H1 (cell line): Measurements from ENCODE around the gene LRP1. TPM values are rescaled to one million over a fixed set of nuclear protein-coding genes. Genes with fewer than 3 reads are reported as not detected.

Experiments used
- CTCF ChIA-PET: fragments of 300-600 bp; sonication (Branson Sonifier 250); formaldehyde crosslinking; loops from one replicate; lab custom pipeline; 2021; ENCODE audit not compliant: partially characterized antibody; lab: Charles Lee
- POLR2A ChIA-PET: fragments of 300-600 bp; sonication (Branson Sonifier 250); formaldehyde crosslinking; loops from one replicate; lab custom pipeline; 2021; ENCODE audit warnings: inconsistent platforms; ENCODE audit not compliant: partially characterized antibody; lab: Charles Lee
- DNase-seq, 2 experiments: peaks; one replicate each; pipeline versions ENCODE4 v3.0.0 to v3.0.0-alpha.2; 2010 to 2022; ENCODE audit warnings: low spot score in 2 of 2, low read depth in 1 of 2, mixed read lengths in 1 of 2
- FAIRE-seq: peaks from 2 replicates; lab custom pipeline; 2011; peaks lifted over from hg19 to GRCh38; lab: Jason Lieb, UNC
- H2AFZ ChIP-seq: 2 replicates; pipeline ENCODE4 v1.8.1; 2012; ENCODE audit warnings: low read length, inconsistent platforms
- H2AK5ac ChIP-seq: 2 replicates; pipeline ENCODE4 v1.6.1; 2013; ENCODE audit warnings: low read depth, low read length
- H2BK120ac ChIP-seq: replicated peaks from 2 replicates; pipeline ENCODE3; 2013; ENCODE audit warnings: low read depth, low read length, inconsistent platforms
- H2BK12ac ChIP-seq: 2 replicates; pipeline ENCODE4 v1.6.1; 2013; ENCODE audit warnings: low read depth, low read length
- H2BK15ac ChIP-seq: 2 replicates; pipeline ENCODE4 v1.6.1; 2013; ENCODE audit warnings: low read length
- H2BK20ac ChIP-seq: 2 replicates; pipeline ENCODE4 v1.6.1; 2013; ENCODE audit warnings: low read length
- H2BK5ac ChIP-seq: 2 replicates; pipeline ENCODE4 v1.6.1; 2013; ENCODE audit warnings: low read depth, low read length
- H3K14ac ChIP-seq: 2 replicates; pipeline ENCODE4 v1.6.1; 2013; ENCODE audit warnings: inconsistent platforms; ENCODE audit not compliant: insufficient read length
- H3K18ac ChIP-seq: 2 replicates; pipeline ENCODE4 v1.6.1; 2013; ENCODE audit warnings: low read length; ENCODE audit errors: extremely low read depth
- H3K23ac ChIP-seq: 2 replicates; pipeline ENCODE4 v1.6.1; 2013; ENCODE audit warnings: inconsistent platforms; ENCODE audit not compliant: insufficient read length
- H3K23me2 ChIP-seq: 2 replicates; pipeline ENCODE4 v1.6.1; 2013; ENCODE audit warnings: low read depth, low read length
- H3K27ac ChIP-seq: 2 replicates; pipeline ENCODE4 v1.6.1; 2011; ENCODE audit warnings: low read depth, low read length, inconsistent platforms
- H3K27me3 ChIP-seq, 4 experiments: replicated peaks in 1 of 4; 1 replicate in 1 of 4; 2 replicates in 3 of 4; pipeline versions ENCODE4 v1.6.1 to v1.8.1; 2011 to 2013; ENCODE audit warnings: low read length in 3 of 4, mild to moderate bottlenecking in 3 of 4, inconsistent platforms in 2 of 4, mixed read lengths in 2 of 4, moderate library complexity in 1 of 4; ENCODE audit not compliant: control insufficient read depth in 3 of 4, insufficient read depth in 3 of 4; ENCODE audit errors: extremely low read depth in 1 of 4
- H3K36me3 ChIP-seq, 4 experiments: 2 replicates each; pipeline versions ENCODE4 v1.6.1 to v1.8.1; 2011 to 2013; ENCODE audit warnings: mild to moderate bottlenecking in 4 of 4, low read length in 3 of 4, moderate library complexity in 2 of 4, control low read depth in 1 of 4, inconsistent platforms in 1 of 4; ENCODE audit not compliant: insufficient read depth in 4 of 4, control insufficient read depth in 2 of 4
- H3K4ac ChIP-seq: replicated peaks from 2 replicates; pipeline ENCODE3; 2013; ENCODE audit warnings: low read length, low read depth, mixed read lengths, inconsistent platforms; ENCODE audit not compliant: insufficient read length
- H3K4me1 ChIP-seq, 4 experiments: replicated peaks in 1 of 4; 1 replicate in 1 of 4; 2 replicates in 3 of 4; pipeline versions ENCODE4 v1.6.1 to v1.8.1; 2011 to 2013; ENCODE audit warnings: low read length in 3 of 4, inconsistent platforms in 2 of 4, mixed read lengths in 1 of 4; ENCODE audit not compliant: insufficient read depth in 4 of 4, control insufficient read depth in 3 of 4
- H3K4me2 ChIP-seq, 2 experiments: 2 replicates each; pipeline versions ENCODE4 v1.6.1 to v1.8.1; 2011 to 2013; ENCODE audit warnings: low read depth in 2 of 2, low read length in 2 of 2, control low read depth in 1 of 2, inconsistent platforms in 1 of 2, mild to moderate bottlenecking in 1 of 2; ENCODE audit not compliant: insufficient read depth in 1 of 2
- H3K4me3 ChIP-seq, 4 experiments: fragments of 200-600, 300-600 bp in 1 of 4; sonication (generic), shearing (Covaris generic), sonication (Bioruptor Twin) in 1 of 4; 2 replicates each; pipeline versions ENCODE4 v1.5.1 to v1.8.1; 2011 to 2016; ENCODE audit warnings: low read length in 4 of 4, low read depth in 3 of 4, control low read depth in 2 of 4, inconsistent platforms in 2 of 4, mild to moderate bottlenecking in 2 of 4, mixed read lengths in 1 of 4, moderate library complexity in 1 of 4; ENCODE audit not compliant: insufficient read depth in 2 of 4; ENCODE audit errors: extremely low read depth in 1 of 4
- H3K56ac ChIP-seq: replicated peaks from 2 replicates; pipeline ENCODE3; 2013; ENCODE audit warnings: low read depth, mild to moderate bottlenecking, mixed read lengths, low read length, inconsistent platforms; ENCODE audit not compliant: insufficient read length
- H3K79me1 ChIP-seq: 2 replicates; pipeline ENCODE4 v1.6.1; 2013; ENCODE audit warnings: low read depth, low read length, control low read depth
- H3K79me2 ChIP-seq, 2 experiments: 2 replicates each; pipeline versions ENCODE4 v1.6.1 to v1.8.1; 2012 to 2013; ENCODE audit warnings: low read length in 2 of 2, mild to moderate bottlenecking in 2 of 2, inconsistent platforms in 1 of 2; ENCODE audit not compliant: insufficient read depth in 2 of 2, control insufficient read depth in 1 of 2
- H3K9ac ChIP-seq, 4 experiments: replicated peaks in 1 of 4; 1 replicate in 1 of 4; 2 replicates in 3 of 4; pipeline versions ENCODE4 v1.6.1 to v1.8.1; 2011 to 2013; ENCODE audit warnings: low read depth in 3 of 4, low read length in 3 of 4, control low read depth in 2 of 4, mild to moderate bottlenecking in 2 of 4, moderate library complexity in 2 of 4, inconsistent platforms in 1 of 4; ENCODE audit errors: extremely low read depth in 1 of 4
- H3K9me3 ChIP-seq, 2 experiments: 2 replicates each; pipeline versions ENCODE4 v1.6.1 to v1.8.1; 2012 to 2013; ENCODE audit warnings: mild to moderate bottlenecking in 2 of 2, moderate library complexity in 2 of 2, control low read depth in 1 of 2, inconsistent platforms in 1 of 2, low read depth in 1 of 2, low read length in 1 of 2, mixed read lengths in 1 of 2; ENCODE audit not compliant: insufficient read depth in 2 of 2
- H4K20me1 ChIP-seq, 2 experiments: replicated peaks in 1 of 2; 2 replicates each; pipeline versions ENCODE3 to v1.8.1; 2011 to 2013; ENCODE audit warnings: inconsistent platforms in 2 of 2, low read length in 2 of 2, mild to moderate bottlenecking in 1 of 2; ENCODE audit not compliant: insufficient read depth in 2 of 2, control insufficient read depth in 1 of 2
- H4K5ac ChIP-seq: 2 replicates; pipeline ENCODE4 v1.6.1; 2013; ENCODE audit warnings: low read length, low read depth, mixed read lengths, inconsistent platforms; ENCODE audit not compliant: insufficient read length
- H4K8ac ChIP-seq: 2 replicates; pipeline ENCODE4 v1.8.0; 2013; ENCODE audit warnings: mild to moderate bottlenecking, moderate library complexity, low read length, inconsistent platforms; ENCODE audit not compliant: insufficient read depth; ENCODE audit errors: extremely low read depth
- H4K91ac ChIP-seq: replicated peaks from 2 replicates; pipeline ENCODE3; 2013; ENCODE audit warnings: low read length, mixed read lengths, inconsistent platforms; ENCODE audit not compliant: insufficient read length
- GTF2F1 ChIP-seq: IDR thresholded peaks from 2 replicates; pipeline ENCODE4 v1.6.1; 2012; ENCODE audit warnings: low read depth, low read length, improper control_type of control experiment, borderline replicate concordance
- HDAC6 ChIP-seq: IDR thresholded peaks from one replicate; pipeline ENCODE4 v1.7.1; 2012; ENCODE audit warnings: low read depth, mild to moderate bottlenecking, inconsistent platforms, low read length, moderate library complexity
- JUND ChIP-seq: IDR thresholded peaks from 2 replicates; pipeline ENCODE4 v1.6.1; 2011; ENCODE audit warnings: mild to moderate bottlenecking, improper control_type of control experiment, low read length
- KDM1A ChIP-seq: fragments of 200-600, 300-600 bp; sonication (generic); IDR thresholded peaks from 2 replicates; pipeline ENCODE4 v1.7.1; 2016; ENCODE audit warnings: mild to moderate bottlenecking, low read length, borderline replicate concordance
- KDM5A ChIP-seq: fragments of 200-600 bp; IDR thresholded peaks from 2 replicates; pipeline ENCODE4 v1.7.1; 2012; ENCODE audit warnings: mild to moderate bottlenecking, low read length, inconsistent platforms, mixed read lengths
- PHF8 ChIP-seq: fragments of 200-600 bp; sonication (generic); conservative IDR thresholded peaks from 2 replicates; pipeline ENCODE4 v1.7.1; 2012; ENCODE audit warnings: low read depth, mild to moderate bottlenecking, inconsistent platforms, low read length, moderate library complexity
- SIN3A ChIP-seq, 2 experiments: IDR thresholded peaks in 1 of 2; conservative IDR thresholded peaks in 1 of 2; 2 replicates each; pipeline ENCODE4 v1.6.1; 2011 to 2012; ENCODE audit warnings: low read length in 2 of 2, improper control_type of control experiment in 1 of 2, low read depth in 1 of 2, mild to moderate bottlenecking in 1 of 2
- SP1 ChIP-seq: IDR thresholded peaks from 2 replicates; pipeline ENCODE4 v1.6.1; 2011; ENCODE audit warnings: low read depth, low read length
- WGBS, 2 experiments: shearing (Covaris generic) in 1 of 2; methylation state at CpG; one replicate each; pipeline versions ENCODE4 v1.1.6 to v1.1.7; 2013 to 2015; ENCODE audit warnings: low lambda C conversion rate in 2 of 2, mixed read lengths in 2 of 2, inconsistent platforms in 1 of 2, low coverage in 1 of 2, missing lambda C conversion rate in 1 of 2; ENCODE audit not compliant: insufficient replicate concordance in 2 of 2, insufficient coverage in 1 of 2, insufficient read length in 1 of 2; ENCODE audit errors: extremely low coverage in 1 of 2, missing lambda C conversion rate in 1 of 2; 5-methylcytosine and 5-hydroxymethylcytosine counted together
- polyA plus RNA-seq, 7 experiments: library from polyadenylated mRNA; depleted of rRNA in 3 of 7; stranded (reverse) in 5 of 7; unstranded in 2 of 7; fragments of >200 nt in 5 of 7; fragments of 200-250 nt in 2 of 7; gene quantifications; 1 replicate in 5 of 7; 2 replicates in 1 of 7; 4 replicates in 1 of 7; pipeline versions ENCODE4 v1.2.1 to v1.2.3, GENCODE V29; 2011 to 2013; ENCODE audit warnings: missing spikeins in 2 of 7, mixed read lengths in 2 of 7
- total RNA-seq: library from RNA; stranded (reverse); fragmentation: NEBNext Ultra II Directional; extraction: Animal tissue kit (Norgen Biotek cat#: 25700); gene quantifications from 2 replicates; pipeline ENCODE4 v1.2.1, GENCODE V29; 2021
- TF ChIP-seq, protein P1 (sequence below): IDR thresholded peaks from 2 replicates; pipeline ENCODE4 v1.6.1; 2011; ENCODE audit warnings: low read depth, mild to moderate bottlenecking, low read length; ENCODE audit not compliant: insufficient read depth

The LRP1 gene
- total and polyA plus RNA-seq, 2 of the 8 experiments (the other 6 are each of a cell fraction or from before 2014, with no cell fraction given): 35.3 to 92.5 TPM

- ChIA-PET POLR2A (interaction anchor here (0.8 to 13.0 kb wide), 20 partner anchors 14 to 481 kb away, joined by 3 to 352 read pairs (median 6); partner anchors contain the start of genes LRP1, NAB2, NACA and NEMP1), CTCF (interaction anchor here (0.7 to 15.7 kb wide), 20 partner anchors 8 to 357 kb away, joined by 3 to 325 read pairs (median 19); partner anchors contain the start of genes LRP1, NAB2, NEMP1 and TAC3)
- Histone ChIP-seq H3K4ac (peak overlapping the region; percentile 73), H4K5ac (peak overlapping the region; percentile 41), H3K79me1 (no peaks in the 10 kb centered on the region), H3K27me3 (no peaks in the 10 kb centered on the region), H4K8ac (peak overlapping the region; percentile 88; the same call in 1 of the 2 replicates), H3K9ac (peak overlapping the region in 3 of 4 experiments; percentile 53 to 57 (median 56); a peak in 5 of 7 replicates), H2BK20ac (0 out of 2 replicates have a peak overlapping the region, but pooled peaks have one; percentile 6), H4K91ac (peak overlapping the region; percentile 94), H2BK12ac (peak overlapping the region; percentile 95), H3K56ac (peak overlapping the region; percentile 43), H2BK15ac (peak overlapping the region; percentile 73; the same call in 1 of the 2 replicates), H3K79me2 (no peaks in the 10 kb centered on the region), H2BK120ac (no peak overlapping the region), H3K4me1 (peaks cover 3 to 31% (median 15%) of the 10 kb centered on the region in 4 experiments), H3K14ac (peak overlapping the region; percentile 6), H3K4me3 (peak overlapping the region; percentile 5 to 59 (median 50)), H3K23ac (no peak overlapping the region), H4K20me1 (no peaks in the 10 kb centered on the region), H3K18ac (peak overlapping the region; percentile 42), H2AFZ (peak overlapping the region; percentile 52; the same call in 1 of the 2 replicates), H3K4me2 (peak overlapping the region; percentile 81 to 96), H3K27ac (peak overlapping the region; percentile 87; the same call in 1 of the 2 replicates), H3K9me3 (no peaks in the 10 kb centered on the region), H2BK5ac (peak overlapping the region; percentile 87), H3K23me2 (peaks cover 15% of the 10 kb centered on the region), H3K36me3 (no peaks in the 10 kb centered on the region; a peak in 1 of 8 replicates), H2AK5ac (0 out of 2 replicates have a peak overlapping the region, but pooled peaks have one; percentile 32)
- FAIRE-seq (peak; percentile 52), DNase-seq (peak in 1 of 2 experiments; percentile 93)
- WGBS, 2 experiments: 7% methylated on average over 28 of the region's 28 CpGs; no CpG with 5 or more reads in 1 of the 2 experiments
- TF ChIP-seq PHF8: no peak; the same call in 1 of the 2 replicates
- no peak for TF ChIP-seq SIN3A (conservative IDR thresholded peaks at IDR 0.05 in 1 of 2, IDR thresholded peaks at IDR 0.05 in 1 of 2; ENCODE audit: low read depth in 1 of 2, low read length in 2 of 2)
- TF ChIP-seq GTF2F1: no peak
- no peak for TF ChIP-seq KDM1A
- TF ChIP-seq JUND: no peak
- TF ChIP-seq, protein P1, sequence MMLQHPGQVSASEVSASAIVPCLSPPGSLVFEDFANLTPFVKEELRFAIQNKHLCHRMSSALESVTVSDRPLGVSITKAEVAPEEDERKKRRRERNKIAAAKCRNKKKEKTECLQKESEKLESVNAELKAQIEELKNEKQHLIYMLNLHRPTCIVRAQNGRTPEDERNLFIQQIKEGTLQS: no peak
- no peak for TF ChIP-seq SP1
- TF ChIP-seq HDAC6: no peak
- no peak for TF ChIP-seq KDM5A
Observed at GRCh38 chr12:57110104-57111030, 17.9 kb upstream of the LRP1 start.
